Adrenal gland (tissue), 12 donors: Measurements from ENCODE around the gene PPP2R3C. TPM values are rescaled to one million over a fixed set of nuclear protein-coding genes. Genes with fewer than 3 reads are reported as not detected.

ENCODE experiments used
- DNase-seq, 7 donors: peaks; one replicate each; pipeline ENCODE4 v3.0.0-alpha.2; 2019 to 2020
- H3K27ac ChIP-seq, 5 donors: fragments of 200-600 bp; sonication (generic) in 4 of 5; 1 replicate in 3 of 5; 2 replicates in 2 of 5; pipeline versions ENCODE4 v1.5.1 to v1.8.0; 2016 to 2020; ENCODE audit warnings: mild to moderate bottlenecking in 1 of 5
- H3K27me3 ChIP-seq: fragments of 200-600 bp; 2 replicates; pipeline ENCODE4 v1.8.0; 2021
- H3K36me3 ChIP-seq, 2 donors: fragments of 200-600 bp; replicated peaks in 1 of 2; 1 replicate in 1 of 2; 2 replicates in 1 of 2; pipeline versions ENCODE4 v1.5.1 to v1.8.0; 2018 to 2022
- H3K4me1 ChIP-seq, 2 donors: fragments of 200-600 bp; replicated peaks in 1 of 2; 1 replicate in 1 of 2; 2 replicates in 1 of 2; pipeline versions ENCODE4 v1.5.1 to v1.8.0; 2018 to 2021
- H3K4me3 ChIP-seq, 4 donors: fragments of 200-600 bp; sonication (generic) in 3 of 4; one replicate each; pipeline ENCODE4 v1.5.1; 2016 to 2018
- H3K9me3 ChIP-seq, 3 donors: fragments of 200-600 bp; sonication (generic) in 1 of 3; replicated peaks in 1 of 3; 1 replicate in 2 of 3; 2 replicates in 1 of 3; pipeline versions ENCODE4 v1.5.1 to v1.8.0; 2016 to 2021
- CTCF ChIP-seq, 6 experiments: fragments of 450-650 bp in 4 of 6; fragments of 200-600 bp in 2 of 6; sonication (generic) in 1 of 6; IDR thresholded peaks; 1 replicate in 5 of 6; 2 replicates in 1 of 6; pipeline versions ENCODE4 v1.5.1 to v1.8.0; 2016 to 2021; ENCODE audit warnings: antibody characterized with exemption in 6 of 6, mild to moderate bottlenecking in 2 of 6, moderate library complexity in 1 of 6
- POLR2A ChIP-seq, 2 donors: fragments of 450-650 bp; IDR thresholded peaks; one replicate each; pipeline ENCODE4 v1.6.1; 2017; ENCODE audit warnings: antibody characterized with exemption in 2 of 2, mild to moderate bottlenecking in 2 of 2, moderate library complexity in 1 of 2
- WGBS, 4 donors: extraction: QIAGEN DNeasy Blood & Tissue Kit in 2 of 4; methylation state at CpG; one replicate each; pipeline versions ENCODE4 v1.1.5 to v1.1.7; 2013 to 2017; 5-methylcytosine and 5-hydroxymethylcytosine counted together
- intact Hi-C, 2 donors: fragments of 100-400 bp; cut with DNase I; formaldehyde crosslinking; loops; one replicate each; pipeline versions ENCODE4 v1.14.1 to v1.15.0; 2022 to 2023
- polyA plus RNA-seq, 3 donors: library from polyadenylated mRNA; stranded (reverse); fragments of 200-250 nt in 2 of 3; fragments of 350-450 nt in 1 of 3; fragmentation: Illumina TruSeq in 1 of 3; extraction: RNeasy Lipid Tissue Mini Kit (QIAGEN cat#74804) in 1 of 3; gene quantifications; one replicate each; pipeline ENCODE4 v1.2.3, GENCODE V29; 2013 to 2014
- total RNA-seq, 9 donors: library from RNA; depleted of rRNA in 4 of 9; stranded (reverse); fragments of >200 nt in 4 of 9; fragments of 120-200 nt in 1 of 9; fragmentation: NEBNext Ultra II Directional in 1 of 9; extraction: Animal tissue kit (Norgen Biotek cat#: 25700) in 1 of 9; gene quantifications; one replicate each; pipeline versions ENCODE4 v1.1.0 to v1.2.4, GENCODE V29; 2013 to 2023
- donor health status: healthy with polysubstance abuse.
- donor health status: Bipolar disorder and iron deficiency.
- donor health status: DM: yes; HTN: yes; CAD: no.
- donor health status: DM: no; HTN: no; CAD: no.
- donor health status: DM: no; HTN: no; CAD: no.
- donor health status: DM: yes; HTN: yes; CAD: no.

The PPP2R3C gene
- total and polyA plus RNA-seq, 12 donors, result 14.4 to 70.5 (median 31.5) TPM

DNA sequence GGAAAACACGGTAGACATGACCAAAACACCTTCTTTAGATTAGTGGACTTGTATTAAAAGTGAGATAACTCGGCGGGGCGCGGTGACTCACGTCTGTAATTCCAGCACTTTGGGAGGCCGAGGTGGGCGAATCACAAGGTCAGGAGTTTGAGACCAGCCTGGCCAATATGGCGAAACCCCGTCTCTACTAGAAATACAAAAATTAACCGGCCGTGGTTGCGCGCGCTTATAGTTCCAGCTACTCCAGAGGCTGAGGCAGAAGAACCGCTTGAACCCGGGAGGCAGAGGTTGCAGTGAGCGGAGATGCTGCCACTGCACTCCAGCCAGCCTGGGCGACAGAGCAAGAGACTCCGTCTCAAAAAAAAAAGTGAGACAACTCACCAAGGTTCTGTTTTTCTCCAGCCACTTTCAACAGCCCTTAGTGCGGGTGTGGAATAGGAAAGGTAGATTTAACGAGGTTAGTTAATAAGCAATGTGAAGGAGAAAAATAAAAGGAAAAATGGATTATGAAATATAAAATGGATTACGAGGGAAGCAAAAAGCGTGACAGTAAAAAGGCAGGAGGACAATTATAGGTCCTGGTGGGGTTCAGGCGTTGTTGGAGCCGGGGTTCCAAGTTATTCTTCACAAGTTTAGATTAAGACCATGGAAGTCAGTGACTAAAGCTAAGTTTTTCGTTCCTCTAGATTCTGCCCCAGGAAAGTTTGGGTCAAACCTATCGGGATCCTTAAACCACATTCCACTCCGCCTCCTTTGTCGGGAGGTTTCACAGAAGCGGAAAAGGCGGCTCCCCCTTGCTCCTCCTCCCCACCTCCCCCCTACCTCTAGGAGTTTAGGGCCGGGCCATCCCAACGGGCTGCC lies 534 bp downstream of the PPP2R3C start:
- no peak for TF ChIP-seq CTCF (IDR thresholded peaks at IDR 0.05)
- peak; percentile 47 to 84 for TF ChIP-seq POLR2A (IDR thresholded peaks at IDR 0.05)
- WGBS, 4 donors, result 9 to 17% (median 12%) methylated on average over 31 to 34 of the region's 34 CpGs
- Histone ChIP-seq H3K36me3 (peaks cover 0 to 3% of the 10 kb centered on the region in 2 donors), H3K4me3 (peak overlapping the region; percentile 31 to 80 (median 69)), H3K27me3 (no peaks in the 10 kb centered on the region), H3K9me3 (no peaks in the 10 kb centered on the region), H3K27ac (peak overlapping the region; percentile 92 to 97 (median 92)), H3K4me1 (peaks cover 0 to 15% of the 10 kb centered on the region in 2 donors)
- intact Hi-C loops, result no loop called here
- DNase-seq, result peak; percentile 30 to 98 (median 70)

DNA sequence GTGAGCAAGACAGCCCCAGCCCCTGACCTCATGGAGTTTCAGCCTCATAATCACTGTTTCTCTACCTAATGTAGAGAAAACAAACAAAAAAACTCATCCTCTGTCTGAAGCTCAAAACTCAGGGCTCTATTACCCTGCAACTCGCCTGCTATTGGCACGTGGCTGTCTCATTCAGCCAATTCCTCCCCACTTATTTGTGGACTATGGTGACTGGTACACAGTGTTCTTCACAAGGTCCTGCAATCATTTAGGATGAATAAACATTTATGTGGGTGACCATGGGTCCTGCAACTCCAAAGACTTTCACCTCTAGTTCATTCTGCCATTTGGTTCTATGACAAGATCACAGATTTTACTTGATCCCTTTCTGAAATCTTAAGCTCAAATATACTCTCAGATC lies 4.7 kb downstream of the PPP2R3C start:
- intact Hi-C loops, result loop anchor here in 1 of 2 donors (10.0 kb wide), 1 partner anchor 132 kb away; the partner anchor contains the start of gene SRP54
- DNase-seq, result no peak
- TF ChIP-seq CTCF (IDR thresholded peaks at IDR 0.05) (no peak), POLR2A (IDR thresholded peaks at IDR 0.05) (no peak)

GRCh38 chr14:35116242-35116641 lies 5.5 kb downstream of the PPP2R3C start:
- Histone ChIP-seq H3K36me3 (peaks cover 0 to 40% of the 10 kb centered on the region in 2 donors), H3K4me1 (no peaks in the 10 kb centered on the region), H3K9me3 (no peaks in the 10 kb centered on the region), H3K27me3 (no peaks in the 10 kb centered on the region), H3K4me3 (no peak overlapping the region), H3K27ac (no peak overlapping the region)
- 92 to 98% (median 97%) methylated on average over 4 of the region's 4 CpGs for WGBS, 4 donors
- intact Hi-C loops, result loop anchor here in 1 of 2 donors (10.0 kb wide), 1 partner anchor 131 kb away; the partner anchor contains the start of gene SRP54
- TF ChIP-seq CTCF (IDR thresholded peaks at IDR 0.05) (no peak), POLR2A (IDR thresholded peaks at IDR 0.05) (no peak)
- DNase-seq, result no peak

More for the DNA sequence above, 4.7 kb downstream of the PPP2R3C start:
- Histone ChIP-seq H3K27ac (no peak overlapping the region), H3K27me3 (no peaks in the 10 kb centered on the region), H3K4me1 (no peaks in the 10 kb centered on the region), H3K9me3 (no peaks in the 10 kb centered on the region), H3K36me3 (peaks cover 0 to 34% of the 10 kb centered on the region in 2 donors), H3K4me3 (no peak overlapping the region)
- 97 to 100% (median 98%) methylated on average over 2 of the region's 2 CpGs for WGBS, 4 donors

GRCh38 chr14:35114036-35114435 lies 7.8 kb downstream of the PPP2R3C start:
- no peak for DNase-seq
- H3K27me3 ChIP-seq, result no peaks in the 10 kb centered on the region
- H3K27ac ChIP-seq, result no peak overlapping the region
- WGBS, 4 donors, result 73 to 99% (median 92%) methylated on average over 2 of the region's 2 CpGs
- H3K4me3 ChIP-seq, result no peak overlapping the region
- intact Hi-C loops, result loop anchor here in 1 of 2 donors (10.0 kb wide), 1 partner anchor 129 kb away; the partner anchor contains the start of gene SRP54
- TF ChIP-seq POLR2A (IDR thresholded peaks at IDR 0.05) (no peak), CTCF (IDR thresholded peaks at IDR 0.05) (no peak)
- H3K9me3 ChIP-seq, result no peaks in the 10 kb centered on the region
- H3K4me1 ChIP-seq, result no peaks in the 10 kb centered on the region
- H3K36me3 ChIP-seq, result peaks cover 0 to 57% of the 10 kb centered on the region in 2 donors
